ENCODE data around the gene ERC1. TPM values are rescaled to one million over a fixed set of nuclear protein-coding genes. Genes with fewer than 3 reads are reported as not detected.

ERC1 gene
- total RNA-seq, 2 donors from 2014 or later, result 18.9 to 72.9 TPM

DNA sequence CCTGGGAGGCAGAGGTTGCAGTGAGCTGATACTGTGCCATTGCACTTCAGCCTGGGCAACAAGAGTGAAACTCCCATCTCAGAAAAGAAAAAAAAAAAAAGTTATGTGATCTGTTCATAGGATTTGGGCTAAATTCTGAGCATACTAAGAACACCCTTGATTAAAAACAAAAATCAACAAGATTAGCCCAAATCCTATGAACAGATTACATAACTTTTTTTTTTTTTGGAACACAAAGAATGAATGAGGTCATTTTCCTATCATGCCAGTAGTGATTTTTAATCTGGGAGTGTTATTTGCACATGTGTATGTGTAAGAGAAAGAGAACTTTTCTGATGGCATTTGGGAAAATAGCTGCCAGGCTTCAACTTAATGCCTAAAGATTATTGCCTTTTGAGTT lies 208.7 kb downstream of the ERC1 start:
- no peak for DNase-seq (ENCODE audit: low spot score)
- Histone ChIP-seq H3K4me3 (no peak overlapping the region), H3K27me3 (replicated peaks; ENCODE audit: insufficient read depth) (no peaks in the 10 kb centered on the region), H3K4me1 (replicated peaks) (peaks cover 4% of the 10 kb centered on the region), H3K9me3 (no peaks in the 10 kb centered on the region), H3K36me3 (no peaks in the 10 kb centered on the region), H3K27ac (no peak overlapping the region)
- no peak for TF ChIP-seq POLR2AphosphoS5 (IDR thresholded peaks at IDR 0.05)
- no peak for TF ChIP-seq POLR2A (IDR thresholded peaks at IDR 0.05)
- TF ChIP-seq, protein P1, sequence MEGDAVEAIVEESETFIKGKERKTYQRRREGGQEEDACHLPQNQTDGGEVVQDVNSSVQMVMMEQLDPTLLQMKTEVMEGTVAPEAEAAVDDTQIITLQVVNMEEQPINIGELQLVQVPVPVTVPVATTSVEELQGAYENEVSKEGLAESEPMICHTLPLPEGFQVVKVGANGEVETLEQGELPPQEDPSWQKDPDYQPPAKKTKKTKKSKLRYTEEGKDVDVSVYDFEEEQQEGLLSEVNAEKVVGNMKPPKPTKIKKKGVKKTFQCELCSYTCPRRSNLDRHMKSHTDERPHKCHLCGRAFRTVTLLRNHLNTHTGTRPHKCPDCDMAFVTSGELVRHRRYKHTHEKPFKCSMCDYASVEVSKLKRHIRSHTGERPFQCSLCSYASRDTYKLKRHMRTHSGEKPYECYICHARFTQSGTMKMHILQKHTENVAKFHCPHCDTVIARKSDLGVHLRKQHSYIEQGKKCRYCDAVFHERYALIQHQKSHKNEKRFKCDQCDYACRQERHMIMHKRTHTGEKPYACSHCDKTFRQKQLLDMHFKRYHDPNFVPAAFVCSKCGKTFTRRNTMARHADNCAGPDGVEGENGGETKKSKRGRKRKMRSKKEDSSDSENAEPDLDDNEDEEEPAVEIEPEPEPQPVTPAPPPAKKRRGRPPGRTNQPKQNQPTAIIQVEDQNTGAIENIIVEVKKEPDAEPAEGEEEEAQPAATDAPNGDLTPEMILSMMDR (IDR thresholded peaks at IDR 0.05), result no peak
- intact Hi-C loops (cut with DNase I), result no loop called here

DNA sequence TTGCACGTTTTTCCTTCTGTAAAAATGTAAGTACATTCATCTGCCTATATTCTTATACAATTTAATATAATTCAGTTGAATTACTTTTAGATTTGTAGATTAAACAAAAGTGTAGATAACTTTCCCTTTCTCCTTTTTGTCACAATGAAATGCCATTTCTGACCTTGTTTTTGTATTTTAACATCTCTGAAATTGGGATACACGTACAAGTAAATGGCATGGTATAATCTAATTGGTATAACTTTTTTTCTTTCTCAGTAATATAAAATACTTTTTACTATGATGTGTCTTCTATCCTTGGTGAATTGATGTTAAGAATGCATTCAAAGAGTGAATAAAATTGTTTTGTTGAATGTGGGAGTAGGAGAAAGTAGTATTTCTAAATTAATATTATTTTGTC lies 210.0 kb downstream of the ERC1 start:
- TF ChIP-seq, protein P1 (IDR thresholded peaks at IDR 0.05), result no peak
- no peak for TF ChIP-seq POLR2AphosphoS5 (IDR thresholded peaks at IDR 0.05)
- H3K4me3 ChIP-seq, result no peak overlapping the region
- no peaks in the 10 kb centered on the region for H3K9me3 ChIP-seq
- no peaks in the 10 kb centered on the region for H3K27me3 ChIP-seq (replicated peaks; ENCODE audit: insufficient read depth)
- peaks cover 4% of the 10 kb centered on the region for H3K4me1 ChIP-seq (replicated peaks)
- intact Hi-C loops (cut with DNase I), result no loop called here
- no peak for DNase-seq (ENCODE audit: low spot score)
- no peaks in the 10 kb centered on the region for H3K36me3 ChIP-seq
- no peak overlapping the region for H3K27ac ChIP-seq
- 83% methylated on average over 2 of the region's 2 CpGs for WGBS

DNA sequence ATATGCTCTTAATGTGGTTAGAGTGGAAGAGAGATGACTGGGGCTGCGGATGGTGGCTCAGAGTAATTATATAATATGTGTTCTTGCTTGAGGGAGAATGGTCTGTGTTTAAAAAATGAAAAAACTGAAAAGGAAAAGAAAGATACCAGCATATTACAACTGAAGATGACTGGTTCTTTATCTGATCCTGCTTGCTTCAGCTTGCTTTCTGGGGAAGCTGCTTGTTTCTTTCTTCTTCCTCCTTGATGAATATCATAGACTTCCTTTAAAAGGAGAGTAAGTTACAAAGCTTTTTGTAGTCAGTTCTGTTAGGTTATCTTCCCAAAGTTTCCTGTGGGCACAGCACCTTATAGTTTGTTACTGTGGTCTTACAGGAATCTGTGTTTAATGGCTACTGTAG lies 210.9 kb downstream of the ERC1 start:
- Histone ChIP-seq H3K9me3 (no peaks in the 10 kb centered on the region), H3K4me1 (replicated peaks) (peaks cover 4% of the 10 kb centered on the region), H3K27ac (peak overlapping the region in 1 of 2 donors; percentile 32), H3K4me3 (no peak overlapping the region), H3K27me3 (replicated peaks; ENCODE audit: insufficient read depth) (no peaks in the 10 kb centered on the region), H3K36me3 (no peaks in the 10 kb centered on the region)
- TF ChIP-seq POLR2AphosphoS5 (IDR thresholded peaks at IDR 0.05) (no peak), POLR2A (IDR thresholded peaks at IDR 0.05) (no peak)
- TF ChIP-seq, protein P1 (IDR thresholded peaks at IDR 0.05), result no peak
- WGBS, result 62% methylated on average over 1 of the region's 1 CpG
- intact Hi-C loops (cut with DNase I), result no loop called here
- no peak for DNase-seq (ENCODE audit: low spot score)

GRCh38 chr12:1203735-1204019 lies 212.7 kb downstream of the ERC1 start:
- no peaks in the 10 kb centered on the region for H3K36me3 ChIP-seq
- H3K4me1 ChIP-seq (replicated peaks), result peaks cover 4% of the 10 kb centered on the region
- TF ChIP-seq, protein P1 (IDR thresholded peaks at IDR 0.05), result no peak
- no peak for TF ChIP-seq POLR2AphosphoS5 (IDR thresholded peaks at IDR 0.05)
- TF ChIP-seq POLR2A (IDR thresholded peaks at IDR 0.05), result no peak
- intact Hi-C loops (cut with DNase I), result no loop called here
- H3K27ac ChIP-seq, result peak overlapping the region in 1 of 2 donors; percentile 51
- H3K27me3 ChIP-seq (replicated peaks; ENCODE audit: insufficient read depth), result no peaks in the 10 kb centered on the region
- DNase-seq (ENCODE audit: low spot score), result no peak
- no peaks in the 10 kb centered on the region for H3K9me3 ChIP-seq
- no peak overlapping the region for H3K4me3 ChIP-seq

DNA sequence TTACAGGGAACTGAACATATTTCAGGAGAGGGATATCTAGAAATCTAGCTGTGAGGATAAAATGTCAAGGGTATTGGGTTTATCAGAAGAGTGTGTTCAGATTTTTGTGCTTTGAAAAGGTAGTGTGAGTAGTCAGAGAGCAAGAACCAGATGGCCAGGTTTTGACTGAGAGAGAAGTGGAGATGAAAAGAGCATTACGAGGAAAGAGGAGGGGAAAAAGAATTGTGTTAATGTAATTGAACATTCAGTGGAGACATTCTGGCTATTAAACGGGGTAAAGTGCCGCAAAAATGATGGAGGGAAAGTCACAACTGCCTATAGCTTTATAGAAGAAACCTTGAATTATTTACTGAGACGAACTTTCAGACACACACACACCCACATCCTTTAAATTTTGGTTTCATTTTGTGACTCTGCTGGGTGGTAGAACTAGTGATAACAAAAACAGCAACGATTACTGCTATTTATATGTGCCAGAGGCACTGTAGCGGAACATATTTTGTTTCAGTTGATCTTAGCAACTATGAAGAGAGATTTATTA lies 213.6 kb downstream of the ERC1 start:
- Histone ChIP-seq H3K4me1 (replicated peaks) (peaks cover 4% of the 10 kb centered on the region), H3K27me3 (replicated peaks; ENCODE audit: insufficient read depth) (no peaks in the 10 kb centered on the region), H3K9me3 (no peaks in the 10 kb centered on the region), H3K27ac (peak overlapping the region; percentile 51 to 73), H3K36me3 (no peaks in the 10 kb centered on the region), H3K4me3 (peak overlapping the region; percentile 9 to 28)
- intact Hi-C loops (cut with DNase I), result no loop called here
- TF ChIP-seq POLR2A (IDR thresholded peaks at IDR 0.05) (no peak), POLR2AphosphoS5 (IDR thresholded peaks at IDR 0.05) (no peak)
- TF ChIP-seq, protein P1 (IDR thresholded peaks at IDR 0.05), result no peak
- WGBS, result 21% methylated on average over 6 of the region's 6 CpGs
- DNase-seq (ENCODE audit: low spot score), result no peak
